Retinal pigment epithelial cell (primary cell): Measurements from ENCODE around the gene UNC13B.

Experiments used
- DNase-seq: peaks from one replicate; pipeline ENCODE4 v3.0.0-alpha.2; 2010; ENCODE audit warnings: low read depth
- H3K4me3 ChIP-seq: 2 replicates; pipeline ENCODE4 v1.5.1; 2011; ENCODE audit warnings: mild to moderate bottlenecking, low read length, control low read depth, moderate library complexity
- TF ChIP-seq, protein P1 (sequence below): conservative IDR thresholded peaks from 2 replicates; pipeline ENCODE4 v1.5.1; 2011; ENCODE audit warnings: low read depth, low read length, control low read depth, inconsistent platforms

The UNC13B gene

DNA sequence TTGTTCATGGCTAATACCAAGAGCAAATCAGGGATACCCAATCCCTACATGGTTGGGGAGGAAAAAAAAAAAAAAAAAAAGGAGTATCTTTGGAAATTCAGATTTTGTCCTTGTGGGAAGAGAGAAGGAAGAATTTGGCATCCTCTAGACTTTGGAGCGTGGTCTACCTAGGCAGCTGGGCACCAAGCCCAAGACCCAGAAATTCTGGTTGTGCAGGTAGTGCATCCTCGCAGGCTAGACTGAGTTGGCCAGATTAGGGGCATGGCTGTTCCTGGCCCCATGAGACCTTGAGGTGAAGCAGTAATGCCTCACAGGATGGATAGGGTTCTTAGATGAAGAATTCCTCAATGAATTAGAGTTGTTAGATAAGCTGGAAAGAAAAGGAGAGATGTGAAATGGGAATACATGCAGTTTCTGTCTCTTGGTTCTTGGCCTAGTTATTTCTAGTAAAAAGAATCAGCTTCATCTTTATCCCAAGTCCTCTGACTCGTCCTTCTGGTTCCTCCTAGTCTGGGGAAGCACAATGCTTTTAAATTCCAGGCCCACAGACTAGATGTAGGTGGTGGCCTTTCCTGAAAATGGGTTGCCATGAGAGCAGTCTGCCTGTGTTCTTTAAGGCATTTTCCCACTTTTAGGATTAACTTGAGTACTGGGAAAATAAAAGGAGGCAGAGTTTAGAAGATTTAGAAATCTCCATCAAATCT is 187.6 kb downstream of the UNC13B start:
- no peak overlapping the region for H3K4me3 ChIP-seq
- no peak for DNase-seq
- TF ChIP-seq, protein P1, sequence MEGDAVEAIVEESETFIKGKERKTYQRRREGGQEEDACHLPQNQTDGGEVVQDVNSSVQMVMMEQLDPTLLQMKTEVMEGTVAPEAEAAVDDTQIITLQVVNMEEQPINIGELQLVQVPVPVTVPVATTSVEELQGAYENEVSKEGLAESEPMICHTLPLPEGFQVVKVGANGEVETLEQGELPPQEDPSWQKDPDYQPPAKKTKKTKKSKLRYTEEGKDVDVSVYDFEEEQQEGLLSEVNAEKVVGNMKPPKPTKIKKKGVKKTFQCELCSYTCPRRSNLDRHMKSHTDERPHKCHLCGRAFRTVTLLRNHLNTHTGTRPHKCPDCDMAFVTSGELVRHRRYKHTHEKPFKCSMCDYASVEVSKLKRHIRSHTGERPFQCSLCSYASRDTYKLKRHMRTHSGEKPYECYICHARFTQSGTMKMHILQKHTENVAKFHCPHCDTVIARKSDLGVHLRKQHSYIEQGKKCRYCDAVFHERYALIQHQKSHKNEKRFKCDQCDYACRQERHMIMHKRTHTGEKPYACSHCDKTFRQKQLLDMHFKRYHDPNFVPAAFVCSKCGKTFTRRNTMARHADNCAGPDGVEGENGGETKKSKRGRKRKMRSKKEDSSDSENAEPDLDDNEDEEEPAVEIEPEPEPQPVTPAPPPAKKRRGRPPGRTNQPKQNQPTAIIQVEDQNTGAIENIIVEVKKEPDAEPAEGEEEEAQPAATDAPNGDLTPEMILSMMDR = no peak

DNA sequence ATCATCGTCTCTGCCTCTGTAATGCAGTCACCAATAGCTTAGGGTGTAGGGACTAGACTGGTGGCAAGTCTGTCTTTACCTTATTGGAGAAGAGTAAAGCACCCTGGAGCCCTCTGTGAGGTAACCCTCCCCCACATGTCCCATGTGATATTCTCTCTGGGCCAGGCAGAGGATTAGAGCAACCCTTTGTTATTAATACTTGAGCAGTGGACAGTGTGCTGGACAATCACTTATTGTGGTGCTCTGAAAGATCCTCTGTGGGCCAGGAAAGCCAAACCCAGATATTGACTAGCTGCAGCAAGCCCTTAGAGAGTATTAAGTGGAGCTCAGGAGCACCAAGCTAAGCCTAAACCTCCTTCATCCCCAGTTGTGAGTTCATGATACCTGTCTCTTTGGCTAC is 188.4 kb downstream of the UNC13B start:
- no peak for DNase-seq
- TF ChIP-seq, protein P1 = no peak
- no peak overlapping the region for H3K4me3 ChIP-seq

GRCh38 chr9:35350827-35351549 is 189.2 kb downstream of the UNC13B start:
- peak; percentile 21 for DNase-seq
- H3K4me3 ChIP-seq = no peak overlapping the region
- TF ChIP-seq, protein P1 = no peak

DNA sequence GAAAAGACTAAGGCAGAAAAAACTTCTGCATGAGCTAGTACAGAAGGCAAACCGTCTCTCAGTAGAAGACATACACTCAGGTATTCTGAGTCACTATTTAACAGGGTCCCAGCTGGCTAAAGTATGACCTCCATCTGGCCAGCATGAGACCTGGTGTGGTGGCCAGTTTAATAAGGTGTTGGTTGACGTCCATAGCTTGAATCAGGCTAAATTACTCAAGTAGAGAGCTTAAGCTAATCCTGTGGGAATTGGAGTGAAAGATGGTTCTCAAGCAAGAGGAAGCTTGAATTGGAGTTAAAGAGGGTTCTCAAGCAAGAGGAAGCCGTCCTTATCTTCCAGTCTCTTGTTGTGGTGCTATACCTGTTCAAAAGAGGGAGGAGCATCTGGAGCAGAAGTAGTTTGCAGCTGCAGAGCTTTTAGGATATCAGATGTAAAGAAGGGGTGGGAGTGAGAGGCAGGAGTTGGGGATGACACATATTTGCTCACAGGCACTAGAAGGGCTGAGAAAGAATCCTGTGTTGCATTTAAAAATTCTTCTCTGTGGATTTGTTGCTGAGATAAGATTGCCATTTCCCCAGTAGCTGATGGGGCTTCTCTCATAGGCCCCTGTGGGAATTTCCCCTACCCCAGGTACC is 192.0 kb downstream of the UNC13B start:
- TF ChIP-seq, protein P1 = no peak
- DNase-seq = peak; percentile 38

GRCh38 chr9:35355939-35356338 is 194.1 kb downstream of the UNC13B start:
- no peak overlapping the region for H3K4me3 ChIP-seq
- TF ChIP-seq, protein P1 = no peak
- DNase-seq = no peak

More for the DNA sequence above, 192.0 kb downstream of the UNC13B start:
- no peak overlapping the region for H3K4me3 ChIP-seq

DNA sequence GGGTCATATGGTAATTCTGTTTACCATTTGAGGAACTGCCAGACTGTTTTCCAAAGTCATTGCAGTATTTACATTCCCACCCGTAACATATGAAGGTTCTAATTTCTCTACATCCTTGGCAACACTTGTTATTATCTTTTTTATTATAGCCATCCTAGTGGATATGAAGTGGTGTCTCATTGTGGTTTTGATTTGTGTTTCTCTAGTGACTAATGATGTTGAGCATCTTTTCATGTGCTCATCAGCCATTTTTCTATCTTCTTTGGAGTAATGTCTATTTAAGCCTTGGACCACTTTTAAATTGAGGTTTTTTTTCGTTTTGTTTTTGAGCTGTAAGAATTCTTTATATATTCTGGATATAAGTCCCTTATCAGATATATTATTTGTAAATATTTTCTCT is 195.3 kb downstream of the UNC13B start:
- TF ChIP-seq, protein P1 = no peak
- H3K4me3 ChIP-seq = no peak overlapping the region
- DNase-seq = no peak
